ENCODE data around the gene S100G. TPM values are rescaled to one million over a fixed set of nuclear protein-coding genes. Genes with fewer than 3 reads are reported as not detected.

The S100G gene
- total RNA-seq, 4 donors from 2014 or later, result not detected

- H3K4me1 ChIP-seq, result no peaks in the 10 kb centered on the region
- no peak for DNase-seq
- no peaks in the 10 kb centered on the region for H3K27me3 ChIP-seq
- H3K4me3 ChIP-seq (replicated peaks in 1 of 3), result no peak overlapping the region
- TF ChIP-seq CTCF (IDR thresholded peaks at IDR 0.05) (no peak), POLR2A (IDR thresholded peaks at IDR 0.05) (no peak)
- 92 to 96% methylated on average over 3 of the region's 3 CpGs for WGBS, 2 donors
- no peak overlapping the region for H3K27ac ChIP-seq
- intact Hi-C loops (cut with DNase I), result no loop called here
- H3K36me3 ChIP-seq, result no peaks in the 10 kb centered on the region
- H3K9me3 ChIP-seq, result no peaks in the 10 kb centered on the region
These were observed 4.1 kb downstream of the S100G start for GRCh38 chrX:16654093-16654492.

- no peak for TF ChIP-seq CTCF (IDR thresholded peaks at IDR 0.05)
- TF ChIP-seq POLR2A (IDR thresholded peaks at IDR 0.05), result no peak
- H3K27me3 ChIP-seq, result no peaks in the 10 kb centered on the region
- H3K4me3 ChIP-seq (replicated peaks in 1 of 3), result no peak overlapping the region
- DNase-seq, result no peak
- WGBS, 2 donors, result 100% methylated on average over 2 of the region's 2 CpGs
- H3K4me1 ChIP-seq, result no peaks in the 10 kb centered on the region
- H3K27ac ChIP-seq, result no peak overlapping the region
- intact Hi-C loops (cut with DNase I), result no loop called here
- H3K9me3 ChIP-seq, result no peaks in the 10 kb centered on the region
- no peaks in the 10 kb centered on the region for H3K36me3 ChIP-seq
These were observed 8.3 kb downstream of the S100G start for GRCh38 chrX:16658284-16658683.

GRCh38 chrX:16659321-16659720, 9.4 kb downstream of the S100G start:
- 81 to 94% methylated on average over 1 of the region's 1 CpG for WGBS, 2 donors
- H3K4me1 ChIP-seq, result no peaks in the 10 kb centered on the region

GRCh38 chrX:16661495-16661894, 11.5 kb downstream of the S100G start:
- TF ChIP-seq CTCF (IDR thresholded peaks at IDR 0.05), result no peak
- no peak for TF ChIP-seq POLR2A (IDR thresholded peaks at IDR 0.05)
- no peaks in the 10 kb centered on the region for H3K9me3 ChIP-seq
- DNase-seq, result no peak
- H3K27ac ChIP-seq, result no peak overlapping the region
- H3K4me1 ChIP-seq, result no peaks in the 10 kb centered on the region
- whole genome bisulfite sequencing, 2 donors, result 93 to 98% methylated on average over 2 of the region's 2 CpGs
- H3K4me3 ChIP-seq (replicated peaks in 1 of 3), result no peak overlapping the region
- no peaks in the 10 kb centered on the region for H3K27me3 ChIP-seq
- H3K36me3 ChIP-seq, result no peaks in the 10 kb centered on the region
- intact Hi-C loops (cut with DNase I), result no loop called here

More at GRCh38 chrX:16659321-16659720, 9.4 kb downstream of the S100G start:
- intact Hi-C loops (cut with DNase I), result no loop called here
- Histone ChIP-seq H3K4me3 (replicated peaks in 1 of 3) (no peak overlapping the region), H3K36me3 (no peaks in the 10 kb centered on the region), H3K27ac (no peak overlapping the region), H3K9me3 (no peaks in the 10 kb centered on the region), H3K27me3 (no peaks in the 10 kb centered on the region)
- TF ChIP-seq POLR2A (IDR thresholded peaks at IDR 0.05) (no peak), CTCF (IDR thresholded peaks at IDR 0.05) (no peak)
- no peak for DNase-seq

GRCh38 chrX:16662402-16662801, 12.4 kb downstream of the S100G start:
- Histone ChIP-seq H3K27me3 (no peaks in the 10 kb centered on the region), H3K4me1 (no peaks in the 10 kb centered on the region), H3K27ac (no peak overlapping the region), H3K9me3 (no peaks in the 10 kb centered on the region), H3K4me3 (replicated peaks in 1 of 3) (no peak overlapping the region), H3K36me3 (no peaks in the 10 kb centered on the region)
- no peak for TF ChIP-seq CTCF (IDR thresholded peaks at IDR 0.05)
- DNase-seq, result no peak
- intact Hi-C loops (cut with DNase I), result no loop called here
- 89 to 94% methylated on average over 2 of the region's 2 CpGs for WGBS, 2 donors
